K562 (cell line): ENCODE data around the gene DMWD. TPM values are rescaled to one million over a fixed set of nuclear protein-coding genes. Genes with fewer than 3 reads are reported as not detected.

Experiments used
- MTA3 ChIP-seq: fragments of 450-650 bp; formaldehyde crosslinking; IDR thresholded peaks from 2 replicates; pipeline ENCODE4 v1.6.1; 2017; ENCODE audit warnings: mild to moderate bottlenecking, borderline replicate concordance
- ZNF586 ChIP-seq: fragments of 450-650 bp; formaldehyde crosslinking; conservative IDR thresholded peaks from 2 replicates; pipeline ENCODE4 v1.4.0; 2020; ENCODE audit warnings: mild to moderate bottlenecking, moderate library complexity
- polyA plus RNA-seq, 8 experiments: library from polyadenylated mRNA; depleted of rRNA in 4 of 8; stranded (reverse) in 5 of 8; unstranded in 3 of 8; fragments of >200 nt; fragmentation: Nextera tagmentation in 2 of 8; fragmentation: Illumina TruSeq in 1 of 8; extraction: Ambion mirVana in 2 of 8; extraction: Trizol in 1 of 8; gene quantifications; 2 replicates each; pipeline versions ENCODE4 v1.2.1 to v1.2.3, GENCODE V29; 2011 to 2014; ENCODE audit warnings: inconsistent platforms in 1 of 8, missing spikeins in 1 of 8
- total RNA-seq, 7 experiments: library from RNA; depleted of rRNA in 6 of 7; stranded (reverse); fragments of >200 nt in 6 of 7; fragmentation: Illumina TruSeq in 2 of 7; extraction: Trizol in 2 of 7; gene quantifications; 2 replicates each; pipeline versions ENCODE4 v1.2.1 to v1.2.3, GENCODE V29; 2011 to 2021; ENCODE audit warnings: low replicate concordance in 1 of 7
- TF ChIP-seq, protein P1 (sequence below): fragments of 450-650 bp; IDR thresholded peaks from 2 replicates; pipeline ENCODE4 v1.6.1; 2016; ENCODE audit warnings: mild to moderate bottlenecking, moderate library complexity

DMWD gene
- total and polyA plus RNA-seq, 9 of the 15 experiments (the other 6 are each of a cell fraction or from before 2014, with no cell fraction given): 4.7 to 54.6 (median 19.0) TPM

DNA sequence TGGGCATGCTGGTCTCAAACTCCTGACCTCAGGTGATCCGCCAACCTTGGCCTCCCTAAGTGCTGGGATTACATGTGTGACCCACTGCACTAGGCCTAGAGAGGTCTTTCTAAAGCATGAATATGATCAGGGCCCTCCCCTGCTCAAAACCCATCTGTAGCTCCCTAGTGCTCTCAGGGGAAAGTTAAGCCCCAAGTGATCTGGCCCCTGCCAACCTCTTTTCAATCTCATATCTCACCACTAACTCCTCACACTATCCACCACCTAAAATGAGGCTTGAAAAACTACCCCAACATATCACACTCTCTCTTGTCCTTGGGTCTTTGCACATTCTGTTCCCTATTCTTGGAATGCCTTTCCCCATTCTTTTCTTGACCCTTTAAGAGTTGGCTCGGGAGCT, 2.0 kb upstream of the DMWD start (continued):
- TF ChIP-seq, protein P1, sequence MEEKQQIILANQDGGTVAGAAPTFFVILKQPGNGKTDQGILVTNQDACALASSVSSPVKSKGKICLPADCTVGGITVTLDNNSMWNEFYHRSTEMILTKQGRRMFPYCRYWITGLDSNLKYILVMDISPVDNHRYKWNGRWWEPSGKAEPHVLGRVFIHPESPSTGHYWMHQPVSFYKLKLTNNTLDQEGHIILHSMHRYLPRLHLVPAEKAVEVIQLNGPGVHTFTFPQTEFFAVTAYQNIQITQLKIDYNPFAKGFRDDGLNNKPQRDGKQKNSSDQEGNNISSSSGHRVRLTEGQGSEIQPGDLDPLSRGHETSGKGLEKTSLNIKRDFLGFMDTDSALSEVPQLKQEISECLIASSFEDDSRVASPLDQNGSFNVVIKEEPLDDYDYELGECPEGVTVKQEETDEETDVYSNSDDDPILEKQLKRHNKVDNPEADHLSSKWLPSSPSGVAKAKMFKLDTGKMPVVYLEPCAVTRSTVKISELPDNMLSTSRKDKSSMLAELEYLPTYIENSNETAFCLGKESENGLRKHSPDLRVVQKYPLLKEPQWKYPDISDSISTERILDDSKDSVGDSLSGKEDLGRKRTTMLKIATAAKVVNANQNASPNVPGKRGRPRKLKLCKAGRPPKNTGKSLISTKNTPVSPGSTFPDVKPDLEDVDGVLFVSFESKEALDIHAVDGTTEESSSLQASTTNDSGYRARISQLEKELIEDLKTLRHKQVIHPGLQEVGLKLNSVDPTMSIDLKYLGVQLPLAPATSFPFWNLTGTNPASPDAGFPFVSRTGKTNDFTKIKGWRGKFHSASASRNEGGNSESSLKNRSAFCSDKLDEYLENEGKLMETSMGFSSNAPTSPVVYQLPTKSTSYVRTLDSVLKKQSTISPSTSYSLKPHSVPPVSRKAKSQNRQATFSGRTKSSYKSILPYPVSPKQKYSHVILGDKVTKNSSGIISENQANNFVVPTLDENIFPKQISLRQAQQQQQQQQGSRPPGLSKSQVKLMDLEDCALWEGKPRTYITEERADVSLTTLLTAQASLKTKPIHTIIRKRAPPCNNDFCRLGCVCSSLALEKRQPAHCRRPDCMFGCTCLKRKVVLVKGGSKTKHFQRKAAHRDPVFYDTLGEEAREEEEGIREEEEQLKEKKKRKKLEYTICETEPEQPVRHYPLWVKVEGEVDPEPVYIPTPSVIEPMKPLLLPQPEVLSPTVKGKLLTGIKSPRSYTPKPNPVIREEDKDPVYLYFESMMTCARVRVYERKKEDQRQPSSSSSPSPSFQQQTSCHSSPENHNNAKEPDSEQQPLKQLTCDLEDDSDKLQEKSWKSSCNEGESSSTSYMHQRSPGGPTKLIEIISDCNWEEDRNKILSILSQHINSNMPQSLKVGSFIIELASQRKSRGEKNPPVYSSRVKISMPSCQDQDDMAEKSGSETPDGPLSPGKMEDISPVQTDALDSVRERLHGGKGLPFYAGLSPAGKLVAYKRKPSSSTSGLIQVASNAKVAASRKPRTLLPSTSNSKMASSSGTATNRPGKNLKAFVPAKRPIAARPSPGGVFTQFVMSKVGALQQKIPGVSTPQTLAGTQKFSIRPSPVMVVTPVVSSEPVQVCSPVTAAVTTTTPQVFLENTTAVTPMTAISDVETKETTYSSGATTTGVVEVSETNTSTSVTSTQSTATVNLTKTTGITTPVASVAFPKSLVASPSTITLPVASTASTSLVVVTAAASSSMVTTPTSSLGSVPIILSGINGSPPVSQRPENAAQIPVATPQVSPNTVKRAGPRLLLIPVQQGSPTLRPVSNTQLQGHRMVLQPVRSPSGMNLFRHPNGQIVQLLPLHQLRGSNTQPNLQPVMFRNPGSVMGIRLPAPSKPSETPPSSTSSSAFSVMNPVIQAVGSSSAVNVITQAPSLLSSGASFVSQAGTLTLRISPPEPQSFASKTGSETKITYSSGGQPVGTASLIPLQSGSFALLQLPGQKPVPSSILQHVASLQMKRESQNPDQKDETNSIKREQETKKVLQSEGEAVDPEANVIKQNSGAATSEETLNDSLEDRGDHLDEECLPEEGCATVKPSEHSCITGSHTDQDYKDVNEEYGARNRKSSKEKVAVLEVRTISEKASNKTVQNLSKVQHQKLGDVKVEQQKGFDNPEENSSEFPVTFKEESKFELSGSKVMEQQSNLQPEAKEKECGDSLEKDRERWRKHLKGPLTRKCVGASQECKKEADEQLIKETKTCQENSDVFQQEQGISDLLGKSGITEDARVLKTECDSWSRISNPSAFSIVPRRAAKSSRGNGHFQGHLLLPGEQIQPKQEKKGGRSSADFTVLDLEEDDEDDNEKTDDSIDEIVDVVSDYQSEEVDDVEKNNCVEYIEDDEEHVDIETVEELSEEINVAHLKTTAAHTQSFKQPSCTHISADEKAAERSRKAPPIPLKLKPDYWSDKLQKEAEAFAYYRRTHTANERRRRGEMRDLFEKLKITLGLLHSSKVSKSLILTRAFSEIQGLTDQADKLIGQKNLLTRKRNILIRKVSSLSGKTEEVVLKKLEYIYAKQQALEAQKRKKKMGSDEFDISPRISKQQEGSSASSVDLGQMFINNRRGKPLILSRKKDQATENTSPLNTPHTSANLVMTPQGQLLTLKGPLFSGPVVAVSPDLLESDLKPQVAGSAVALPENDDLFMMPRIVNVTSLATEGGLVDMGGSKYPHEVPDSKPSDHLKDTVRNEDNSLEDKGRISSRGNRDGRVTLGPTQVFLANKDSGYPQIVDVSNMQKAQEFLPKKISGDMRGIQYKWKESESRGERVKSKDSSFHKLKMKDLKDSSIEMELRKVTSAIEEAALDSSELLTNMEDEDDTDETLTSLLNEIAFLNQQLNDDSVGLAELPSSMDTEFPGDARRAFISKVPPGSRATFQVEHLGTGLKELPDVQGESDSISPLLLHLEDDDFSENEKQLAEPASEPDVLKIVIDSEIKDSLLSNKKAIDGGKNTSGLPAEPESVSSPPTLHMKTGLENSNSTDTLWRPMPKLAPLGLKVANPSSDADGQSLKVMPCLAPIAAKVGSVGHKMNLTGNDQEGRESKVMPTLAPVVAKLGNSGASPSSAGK: no peak
- TF ChIP-seq ZNF586 (CRISPR knock-in tag) (no peak), MTA3 (no peak)
